ENCODE measurements around the gene ARL13A.
"Not testable (repeated sequence)": the region's sequence is repeated elsewhere in the genome, so short reads cannot be mapped to it uniquely, and the experiment has no call there.

Gene ARL13A

GRCh38 chrX:100969408-100969807 is at the start of gene ARL13A:
TSS of gene ARL13A (plus strand) at chrX:100969708. CDS start at chrX:100973690, 3,982 bp downstream.
- no peak within 1 kb of the TSS for H3K4me3 ChIP-seq (ENCODE audit: low read depth, low read length)

GRCh38 chrX:100924375-100924774 is 45.1 kb upstream of the ARL13A start:
- no peak overlapping the region for H3K4me3 ChIP-seq (ENCODE audit: low read depth, low read length)

DNA sequence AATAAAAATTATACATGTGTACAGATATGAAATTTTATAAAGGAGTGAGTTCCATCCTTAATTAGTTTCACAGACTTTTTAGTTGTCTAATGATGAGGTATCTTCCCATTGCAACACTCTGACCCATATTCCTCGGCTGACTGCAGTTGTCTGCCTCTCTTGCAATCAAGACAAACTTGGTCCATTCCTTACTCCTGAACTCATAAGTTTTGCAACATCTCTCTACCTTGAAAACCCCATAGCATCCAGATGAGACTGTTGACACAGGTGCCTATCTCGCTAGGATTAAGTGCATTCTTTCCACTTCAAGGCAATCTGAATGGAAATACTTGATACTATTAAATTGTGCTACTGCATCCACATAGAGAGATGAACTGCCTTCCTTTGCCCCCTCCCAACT is 43.1 kb upstream of the ARL13A start:
- no peak overlapping the region for H3K4me3 ChIP-seq (ENCODE audit: low read depth, low read length)

GRCh38 chrX:100928660-100929613 is 40.6 kb upstream of the ARL13A start, which contains the start of gene XKRX:
TSS of gene XKRX (minus strand) at chrX:100928917. CDS start at chrX:100928304, 613 bp downstream.
- H3K4me3 ChIP-seq (ENCODE audit: low read depth, low read length): peak within 1 kb of the TSS; percentile 50

DNA sequence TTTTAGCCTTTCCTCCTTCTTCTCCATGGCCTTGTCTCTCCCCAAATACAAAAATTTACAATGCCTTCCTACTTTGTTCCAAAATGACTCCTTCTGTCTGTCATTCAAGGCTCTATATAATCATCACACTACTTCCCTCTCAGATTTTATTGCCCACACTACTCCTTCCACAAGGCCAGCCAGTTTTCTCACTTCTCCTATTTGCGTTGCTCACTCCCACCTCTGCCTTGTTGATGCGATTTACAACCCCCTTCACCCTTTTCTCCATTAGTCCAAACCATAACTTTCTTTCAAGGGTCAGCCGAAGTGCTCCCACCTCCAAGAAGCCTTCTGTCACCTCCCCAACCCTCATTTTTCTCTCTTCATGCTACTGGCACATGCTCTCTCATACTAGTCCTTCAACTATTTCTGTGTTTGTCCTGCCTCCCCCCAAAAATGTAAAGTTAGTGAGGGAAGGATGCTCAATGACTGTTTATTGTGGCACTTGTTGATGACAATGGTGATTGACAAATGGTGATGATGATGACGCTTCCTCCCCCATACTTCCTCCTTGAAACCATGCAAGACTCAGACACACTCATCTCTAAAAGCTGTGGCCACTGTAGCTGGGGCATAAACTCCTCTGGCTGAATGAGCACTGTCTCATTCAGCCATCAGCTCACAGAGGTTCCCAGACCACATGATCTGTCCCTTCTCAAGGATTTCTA is 38.1 kb upstream of the ARL13A start:
- no peak overlapping the region for H3K4me3 ChIP-seq (ENCODE audit: low read depth, low read length)

- H3K4me3 ChIP-seq (ENCODE audit: low read depth, low read length): no peak overlapping the region
Observed at GRCh38 chrX:100931925-100932285, 37.6 kb upstream of the ARL13A start.

GRCh38 chrX:100935767-100936166 is 33.7 kb upstream of the ARL13A start:
- no peak overlapping the region for H3K4me3 ChIP-seq (ENCODE audit: low read depth, low read length)

- no peak overlapping the region for H3K4me3 ChIP-seq (ENCODE audit: low read depth, low read length)
Observed at GRCh38 chrX:100939333-100939732, 30.2 kb upstream of the ARL13A start.

DNA sequence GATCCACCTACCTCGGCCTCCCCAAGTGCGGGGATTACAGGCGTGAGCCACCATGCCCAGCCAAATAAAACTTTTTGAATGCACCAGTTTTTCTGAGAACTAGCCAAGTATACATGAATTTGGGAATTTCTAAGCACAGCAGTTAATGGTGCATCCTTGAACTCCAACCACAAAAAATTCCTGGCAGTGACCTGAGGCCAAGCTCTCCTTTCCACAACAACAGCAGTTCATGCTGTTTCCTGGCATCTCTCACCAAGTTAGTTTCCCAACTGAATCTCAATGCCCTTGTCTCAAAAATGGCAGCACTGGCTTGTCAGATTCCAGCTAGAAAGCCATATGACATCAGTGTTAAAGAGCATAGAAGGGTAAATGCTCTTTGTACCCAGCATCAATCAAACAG is 24.9 kb upstream of the ARL13A start:
- H3K4me3 ChIP-seq (ENCODE audit: low read depth, low read length): no peak overlapping the region

- no peak overlapping the region for H3K4me3 ChIP-seq (ENCODE audit: low read depth, low read length)
Observed at GRCh38 chrX:100946299-100946927, 23.1 kb upstream of the ARL13A start.

DNA sequence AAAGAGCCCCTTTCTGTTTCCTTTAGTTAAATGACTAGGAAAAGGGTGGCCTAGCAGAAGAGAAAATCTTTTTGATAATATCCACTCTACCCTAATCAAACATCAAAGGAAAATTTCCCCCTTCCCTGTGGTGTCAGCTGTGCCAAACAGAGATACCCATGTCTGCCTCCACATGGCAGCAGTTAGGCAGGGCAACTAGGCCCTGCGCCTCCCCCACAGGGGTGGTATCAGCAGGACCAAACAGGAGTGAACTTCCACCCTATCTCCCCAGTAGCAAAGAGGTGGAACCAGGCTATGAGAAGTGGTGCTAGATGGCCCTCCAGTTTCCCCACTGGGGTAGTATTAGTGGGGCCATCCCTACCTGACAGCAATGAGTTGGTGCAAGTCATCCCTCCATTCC is 21.0 kb upstream of the ARL13A start:
- H3K4me3 ChIP-seq (ENCODE audit: low read depth, low read length): no peak overlapping the region

DNA sequence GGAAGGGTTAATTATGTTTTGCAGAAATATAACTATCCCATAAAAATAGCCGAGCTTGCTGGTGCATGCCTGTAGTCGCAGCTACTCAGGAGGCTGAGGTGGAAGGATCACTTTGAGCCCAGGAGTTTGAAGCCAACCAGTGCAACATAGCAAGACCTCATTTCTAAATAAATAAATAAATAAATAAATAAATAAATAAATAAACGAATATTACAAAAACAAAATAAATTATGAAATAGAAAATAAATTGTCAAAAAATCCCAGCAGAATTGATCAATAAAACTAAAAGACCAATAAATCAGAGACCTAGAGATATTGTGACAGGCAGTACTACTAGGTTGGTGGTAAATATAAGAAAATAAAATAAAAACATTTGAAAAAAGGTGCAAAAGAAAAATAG is 6.7 kb upstream of the ARL13A start:
- no peak overlapping the region for H3K4me3 ChIP-seq (ENCODE audit: low read depth, low read length)

DNA sequence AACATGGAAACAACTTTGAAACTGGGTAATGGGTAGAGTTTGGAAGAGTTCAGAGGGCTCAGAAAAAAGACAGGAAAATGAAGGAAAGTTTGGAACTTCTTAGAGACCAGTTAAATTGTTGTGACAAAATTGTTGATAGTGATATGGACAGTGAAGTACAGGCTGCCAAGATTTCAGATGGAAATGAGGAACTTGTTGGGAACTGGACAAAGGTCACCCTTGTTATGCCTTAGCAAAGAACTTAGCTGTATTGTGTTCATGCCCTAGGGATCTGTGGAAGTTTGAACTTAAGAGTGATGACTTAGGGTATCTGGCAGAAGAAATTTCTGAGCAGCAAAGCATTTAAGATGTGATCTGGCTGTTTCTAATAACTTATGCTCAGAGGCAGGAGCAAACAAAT is 5.1 kb upstream of the ARL13A start:
- no peak overlapping the region for H3K4me3 ChIP-seq (ENCODE audit: low read depth, low read length)

DNA sequence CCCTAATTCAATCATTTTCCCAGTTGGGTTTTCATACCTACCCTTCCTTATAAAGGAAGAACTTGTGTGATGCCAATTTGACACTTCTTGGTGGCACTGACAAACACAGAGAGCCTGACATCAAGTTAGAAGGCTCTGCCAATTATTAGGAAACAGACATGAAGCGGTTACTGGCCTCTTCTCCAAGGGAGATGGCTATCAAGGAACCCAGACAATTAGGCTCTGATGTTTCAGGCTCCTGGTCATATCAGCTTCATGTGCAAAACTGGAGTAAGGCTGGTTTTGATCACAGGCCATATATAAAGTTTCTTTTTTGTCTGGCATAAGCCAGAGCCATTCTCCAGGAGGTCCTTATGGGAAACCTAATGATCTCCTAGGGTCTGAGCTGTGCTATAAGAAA is 428 bp downstream of the ARL13A start:
- H3K4me3 ChIP-seq (ENCODE audit: low read depth, low read length): no peak overlapping the region

DNA sequence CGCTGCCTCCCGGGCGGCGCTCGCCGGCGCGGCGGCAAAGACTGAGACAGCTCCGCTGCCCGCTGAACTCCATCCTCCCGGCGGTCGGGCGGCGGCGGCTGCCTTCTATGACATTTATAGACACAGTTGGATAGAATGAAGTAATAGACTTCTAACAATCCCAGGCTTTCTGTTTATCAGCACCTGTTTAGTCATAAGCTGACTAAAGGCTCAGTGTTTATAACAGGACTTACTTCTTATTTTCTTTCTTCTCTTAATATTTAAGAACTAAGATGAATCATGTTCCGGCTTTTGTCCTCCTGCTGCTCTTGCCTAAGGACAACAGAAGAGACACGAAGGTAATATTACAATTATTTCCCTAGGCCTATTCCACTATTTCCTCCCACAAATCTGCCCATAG is 3.9 kb downstream of the ARL13A start:
- no peak overlapping the region for H3K4me3 ChIP-seq (ENCODE audit: low read depth, low read length)

DNA sequence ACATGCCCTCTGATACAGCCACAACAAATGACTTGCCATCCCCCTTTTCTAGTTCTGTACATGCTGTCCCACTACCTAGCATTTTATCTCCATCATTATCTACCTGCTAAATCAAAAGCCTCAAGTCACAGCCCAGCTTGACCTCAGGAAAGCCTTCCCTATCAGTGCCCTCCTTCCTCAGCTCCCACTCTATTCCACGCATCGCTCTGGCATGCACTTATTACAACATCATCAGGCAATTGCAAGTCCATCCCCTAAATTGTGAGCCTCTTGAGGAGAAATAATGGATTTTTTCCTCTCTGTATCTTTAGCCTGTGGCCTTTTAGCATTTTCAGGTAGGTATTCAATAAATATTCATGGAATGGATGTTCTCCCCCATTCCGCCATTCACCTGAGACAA is 5.7 kb downstream of the ARL13A start:
- H3K4me3 ChIP-seq (ENCODE audit: low read depth, low read length): no peak overlapping the region

DNA sequence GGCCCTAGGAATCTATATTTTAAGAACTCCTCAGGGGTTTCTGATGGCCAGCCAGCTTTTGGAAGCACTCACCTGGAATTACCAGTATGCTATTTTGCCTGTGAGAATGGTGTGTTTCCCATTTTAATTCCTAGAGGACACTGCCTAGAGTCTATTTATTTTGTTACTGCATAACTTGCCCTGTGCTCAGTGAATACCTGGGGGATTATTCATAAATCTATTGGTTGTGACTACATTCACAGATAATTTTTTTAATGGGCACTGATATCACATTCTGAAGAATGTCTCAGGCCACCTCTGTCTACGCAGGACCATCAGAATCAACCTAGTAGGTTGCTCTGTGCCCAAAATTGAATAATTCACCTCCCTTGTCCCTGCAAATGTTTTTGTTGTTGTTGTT is 6.7 kb downstream of the ARL13A start:
- H3K4me3 ChIP-seq (ENCODE audit: low read depth, low read length): no peak overlapping the region

GRCh38 chrX:100979881-100980607 is 10.5 kb downstream of the ARL13A start:
- H3K4me3 ChIP-seq (ENCODE audit: low read depth, low read length): no peak overlapping the region

GRCh38 chrX:100980608-100981497 is 11.3 kb downstream of the ARL13A start:
- no peak overlapping the region for H3K4me3 ChIP-seq (ENCODE audit: low read depth, low read length)

DNA sequence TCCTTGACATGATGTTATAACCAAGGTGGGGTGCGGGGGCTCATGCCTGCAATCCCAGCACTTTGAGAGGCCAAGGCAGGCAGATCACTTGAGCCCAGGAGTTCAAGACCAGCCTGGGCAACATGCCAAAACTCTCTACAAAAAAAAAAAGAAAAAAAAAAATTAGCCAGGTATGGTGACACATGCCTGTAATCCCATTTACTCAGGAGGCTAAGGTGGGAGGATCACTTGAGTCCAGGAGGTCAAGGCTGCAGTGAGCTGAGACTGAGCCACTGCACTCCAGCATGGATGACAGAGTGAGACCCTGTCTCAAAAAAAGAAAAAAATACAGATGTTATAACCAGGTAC is 12.0 kb downstream of the ARL13A start:
- not testable (repeated sequence) for H3K4me3 ChIP-seq (ENCODE audit: low read depth, low read length)

Data from iPS-11a (cell line).